Stimulated activated CD4-positive, alpha-beta T cell treated with anti-CD3 and anti-CD28 coated beads, Interleukin-1b, Interleukin-23, amount 100 ng/mL, for 1 hour (primary cell): Measurements from ENCODE around the gene ARHGEF4.

ENCODE experiments used
- DNase-seq, 2 donors: peaks; one replicate each; pipeline ENCODE4 v3.0.0-alpha.2; 2020; ENCODE audit warnings: low read depth in 2 of 2

Gene ARHGEF4

DNA sequence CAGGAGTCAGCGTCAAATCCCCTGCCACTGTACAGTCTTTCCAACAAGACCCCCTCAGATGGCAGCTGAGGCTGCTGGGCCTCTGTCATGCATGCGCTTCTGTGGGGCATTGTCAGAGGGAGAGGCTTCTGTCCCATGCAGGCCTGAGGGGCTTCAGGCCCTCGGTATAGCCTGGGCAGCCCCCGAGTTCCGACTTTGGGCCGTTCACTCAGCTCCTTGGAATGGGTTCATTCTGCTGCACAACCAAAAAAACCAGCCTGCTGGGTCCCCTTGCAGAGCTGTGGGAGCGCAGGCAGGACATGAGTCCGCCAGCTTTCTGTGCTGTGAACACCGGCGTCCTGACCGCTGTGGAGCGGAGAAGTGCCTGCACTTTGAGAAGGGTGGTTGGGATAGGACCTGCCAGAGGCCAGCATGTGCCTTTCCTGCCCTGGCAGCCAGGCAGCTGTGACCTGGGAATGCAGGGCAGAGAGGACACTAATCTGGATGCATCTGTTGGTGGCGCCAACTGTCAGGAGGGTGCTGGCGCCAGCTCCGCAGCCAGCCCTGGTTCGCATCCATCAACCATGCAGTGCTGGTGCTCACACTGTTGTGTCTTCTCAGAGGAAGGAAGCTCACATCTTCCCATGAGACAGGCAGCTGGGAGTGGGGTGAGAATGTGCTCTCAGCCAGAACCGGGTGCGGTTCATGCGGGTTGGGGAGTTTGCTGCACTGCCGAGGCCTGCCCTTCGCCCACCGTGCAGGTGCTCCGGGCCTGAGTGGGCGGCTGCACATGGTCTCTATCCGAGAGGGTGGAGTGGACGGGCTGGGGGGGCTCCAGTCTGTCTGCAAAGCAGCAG lies 14.3 kb downstream of the ARHGEF4 start:
- no peak for DNase-seq

DNA sequence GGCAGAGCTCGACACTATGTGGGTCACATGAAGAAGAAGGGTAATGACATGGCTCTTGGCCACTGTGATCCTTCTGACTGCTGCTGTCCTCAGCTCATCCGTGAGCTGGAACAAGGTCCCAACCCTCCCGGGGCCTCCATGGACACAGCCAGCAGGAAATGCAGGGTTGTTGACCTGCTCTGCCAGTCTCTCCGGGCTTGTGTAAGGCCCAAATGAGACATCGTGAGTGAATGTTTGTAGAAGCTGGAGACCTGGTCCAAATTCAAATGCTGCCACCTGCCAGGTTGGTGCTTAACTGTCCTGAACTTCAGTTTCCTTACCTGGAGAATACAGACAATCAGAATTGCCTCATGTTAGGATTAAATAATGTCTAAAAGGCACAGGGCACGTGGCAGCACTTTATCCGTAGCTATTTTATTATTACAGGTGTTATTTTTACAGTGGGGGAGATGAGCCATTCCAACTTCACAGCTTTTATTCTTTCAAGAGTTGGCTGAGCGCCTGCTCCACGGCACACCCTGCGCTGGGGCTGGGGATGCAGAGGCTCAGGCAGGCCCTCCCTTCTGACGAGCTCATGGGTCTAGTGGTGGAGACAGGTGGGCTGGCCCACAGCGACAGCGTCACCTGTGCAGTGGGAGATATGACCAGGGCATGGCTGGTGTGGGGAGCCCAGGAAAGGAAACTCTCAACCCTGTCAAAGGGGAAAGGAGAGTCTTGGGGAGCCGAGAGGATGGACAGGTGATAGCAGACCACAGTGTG lies 15.1 kb downstream of the ARHGEF4 start:
- DNase-seq: no peak

GRCh38 chr2:130852521-130853115 lies 15.9 kb downstream of the ARHGEF4 start:
- DNase-seq: no peak

GRCh38 chr2:130853391-130853790 lies 16.7 kb downstream of the ARHGEF4 start:
- DNase-seq: no peak

DNA sequence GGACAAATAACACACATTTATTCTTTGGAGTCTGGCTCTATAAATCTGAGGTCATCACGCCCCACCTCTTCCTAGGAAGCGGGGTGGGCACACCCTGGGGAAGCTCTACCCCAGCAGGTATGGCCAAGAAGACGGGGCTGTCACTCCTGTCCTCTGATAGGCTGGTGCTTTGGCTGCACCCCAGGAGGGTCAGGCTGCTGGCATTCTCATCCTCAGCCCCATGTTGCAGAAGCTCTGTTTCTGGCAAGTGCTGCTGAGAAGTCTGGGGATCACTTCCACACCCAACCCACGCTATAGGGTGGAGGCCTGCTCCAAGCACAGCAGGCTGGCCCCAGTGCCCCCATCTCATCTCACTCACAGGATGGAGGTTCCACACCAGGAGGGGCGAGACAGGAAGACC lies 17.6 kb downstream of the ARHGEF4 start:
- no peak for DNase-seq

DNA sequence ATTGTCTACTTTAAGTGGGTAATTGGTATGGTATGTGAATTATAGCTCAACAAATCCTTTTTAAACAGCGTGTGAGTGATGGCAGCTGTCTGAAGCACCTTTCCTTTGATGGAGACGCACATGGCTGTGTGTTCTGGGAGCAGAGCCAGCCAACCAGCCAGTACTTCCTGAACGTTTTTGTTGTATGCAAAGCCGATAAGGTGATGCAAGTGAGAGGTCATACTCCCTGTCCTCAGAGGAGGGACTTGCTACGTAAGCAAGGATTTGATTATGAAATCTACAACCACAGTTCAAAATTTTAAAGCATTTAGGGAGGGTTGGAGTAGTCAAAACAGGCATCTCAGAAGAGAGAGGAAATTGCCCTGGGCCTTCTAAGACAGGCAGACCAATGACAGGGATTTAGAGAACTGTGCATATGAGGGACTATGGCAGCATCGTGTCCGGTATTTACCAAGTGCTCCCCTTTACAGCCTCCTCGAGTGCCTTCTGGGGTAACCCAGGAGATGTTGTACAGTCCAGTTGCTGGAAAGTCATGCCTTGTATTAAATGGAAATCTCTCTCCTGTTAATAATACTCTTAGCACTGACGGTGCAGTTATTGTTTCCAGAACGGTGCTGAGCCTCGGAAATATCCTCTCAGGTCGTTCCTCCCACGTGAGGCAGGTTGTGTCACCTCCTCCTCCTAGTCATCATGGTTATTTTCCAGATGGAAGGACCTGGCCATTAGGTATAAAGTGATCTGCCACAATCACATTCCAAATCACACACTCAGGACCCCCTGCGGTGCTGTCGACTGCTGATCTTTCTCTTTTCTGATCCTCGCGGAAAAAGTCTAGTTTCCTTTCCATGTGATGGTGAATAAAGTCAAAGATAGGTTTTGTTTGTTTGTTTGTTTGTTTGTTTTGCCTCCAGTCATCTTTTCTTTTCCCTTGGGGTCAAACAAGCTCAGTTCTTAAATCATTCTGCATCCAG lies 28.4 kb downstream of the ARHGEF4 start:
- DNase-seq: no peak

DNA sequence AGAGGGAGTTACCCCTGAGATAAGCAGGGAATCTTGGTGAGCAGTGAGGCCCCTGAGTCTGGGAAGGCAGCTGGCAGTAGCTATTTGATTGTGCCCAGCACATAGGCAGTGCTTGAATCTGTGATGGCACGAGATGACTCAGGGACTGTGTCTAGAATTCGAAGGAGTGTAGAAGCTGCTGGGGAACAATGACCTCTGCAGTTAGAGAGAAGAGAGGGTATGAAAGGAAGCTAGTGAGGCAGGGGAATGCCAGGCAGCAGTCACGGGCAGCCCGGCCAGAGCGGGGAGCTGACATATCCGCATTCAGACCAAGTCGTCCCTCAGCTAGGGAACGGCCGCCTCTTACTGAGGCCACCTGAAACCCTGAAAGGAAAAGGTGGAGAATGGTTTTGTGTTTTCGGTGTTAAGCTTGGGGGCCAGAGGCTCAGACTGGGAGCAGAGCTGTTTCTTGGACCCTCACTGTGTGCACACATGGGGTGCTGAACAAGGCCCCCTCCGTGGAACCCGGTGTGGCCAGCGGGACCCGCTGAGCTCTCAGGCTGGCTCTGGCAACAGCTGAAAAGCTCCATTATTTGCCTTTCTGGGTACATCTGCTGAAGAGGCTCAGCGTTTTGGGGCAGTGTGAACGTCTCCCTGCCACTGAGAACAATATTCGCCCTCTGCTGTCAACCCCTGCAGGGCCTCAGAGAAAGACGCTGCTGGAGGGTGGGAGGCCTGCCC lies 32.9 kb downstream of the ARHGEF4 start:
- DNase-seq: no peak

DNA sequence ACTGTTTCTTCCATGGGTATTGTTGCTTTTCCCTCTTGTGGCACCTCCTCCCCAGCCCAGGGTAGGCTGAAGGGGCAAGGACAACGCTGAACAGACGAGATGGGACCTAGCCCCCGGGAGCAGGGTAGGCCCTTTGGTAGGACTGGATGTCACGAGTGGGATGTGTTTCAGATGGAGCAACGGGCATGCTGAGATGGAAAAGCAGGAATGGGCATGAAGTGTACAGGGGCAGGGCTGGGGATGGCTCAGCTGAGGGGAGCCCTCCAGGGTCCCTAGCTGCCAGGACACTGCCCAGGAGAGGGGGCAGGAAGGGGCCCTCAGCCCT lies 33.4 kb downstream of the ARHGEF4 start:
- no peak for DNase-seq

DNA sequence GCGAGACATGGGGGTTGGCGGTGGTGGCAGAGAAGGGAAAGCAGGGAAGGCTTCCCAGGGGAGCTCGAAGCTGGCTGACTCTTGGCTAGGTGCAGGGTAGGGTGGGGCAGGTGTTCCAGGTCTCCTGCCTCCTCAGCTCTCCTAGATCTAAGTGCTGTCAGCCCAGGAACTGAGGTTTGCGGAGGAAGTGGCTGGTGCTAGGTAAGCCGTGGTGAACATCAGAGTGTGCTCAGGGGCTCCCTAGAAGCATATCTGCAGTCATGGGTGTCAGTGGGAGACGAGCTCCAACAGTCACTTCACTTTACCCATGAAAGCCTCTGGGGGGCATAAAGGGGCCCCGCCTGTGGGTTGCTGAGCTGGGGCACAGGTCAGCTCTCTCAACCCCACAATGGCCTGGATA lies 34.1 kb downstream of the ARHGEF4 start:
- no peak for DNase-seq

- no peak for DNase-seq
Measured at GRCh38 chr2:130871843-130872740, 35.4 kb downstream of the ARHGEF4 start.

- no peak for DNase-seq
Measured at GRCh38 chr2:130872741-130873125, 36.0 kb downstream of the ARHGEF4 start.

DNA sequence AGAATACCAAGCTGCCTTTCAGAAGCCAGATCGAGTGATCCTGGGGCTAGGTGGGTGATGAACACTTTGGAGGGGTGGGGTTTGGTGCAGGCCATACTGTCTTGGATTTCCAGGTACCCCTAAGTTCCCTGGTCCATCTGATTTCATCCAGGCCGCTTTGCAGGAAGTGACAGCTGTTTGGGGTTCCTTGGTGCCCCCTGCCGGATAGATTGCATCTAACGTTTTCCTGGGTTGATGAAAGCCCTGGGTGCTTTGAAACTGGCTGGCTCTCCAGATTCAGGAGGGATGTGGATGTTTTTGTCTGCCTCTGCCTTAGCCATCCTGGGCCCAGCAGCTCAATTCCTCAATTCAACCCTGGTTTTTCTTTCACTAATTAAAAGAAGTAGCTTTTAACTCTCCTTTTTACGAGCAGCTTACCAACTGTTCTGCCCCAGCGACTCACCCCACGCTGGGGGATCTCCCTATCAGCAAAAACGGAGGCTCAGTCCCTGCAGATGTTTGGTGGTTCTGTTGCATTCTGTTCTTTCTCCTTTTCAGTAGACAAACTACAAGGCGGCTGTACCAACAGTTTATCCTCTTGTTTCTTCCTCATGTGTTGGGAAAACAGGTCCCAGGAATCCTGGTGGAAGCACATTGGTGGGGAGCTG lies 37.1 kb downstream of the ARHGEF4 start:
- peak; percentile 45 to 49 for DNase-seq

DNA sequence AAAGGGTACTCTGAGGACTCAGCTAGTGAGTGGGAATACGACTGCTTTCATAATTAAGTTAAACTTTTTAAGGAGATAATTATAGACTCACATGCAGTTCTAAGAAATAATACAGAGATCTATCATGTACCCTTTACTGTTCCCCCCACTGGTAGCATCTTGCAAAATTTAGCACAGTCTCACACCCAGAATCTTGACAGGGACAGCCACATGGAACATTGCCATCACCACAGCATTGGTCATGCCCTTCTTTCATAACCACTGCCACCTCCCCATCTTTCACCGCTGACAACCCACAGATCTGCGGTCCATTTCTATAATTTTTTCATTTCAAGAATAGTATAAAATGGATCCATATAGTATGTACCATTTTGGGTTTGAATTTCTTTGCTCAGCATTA lies 37.8 kb downstream of the ARHGEF4 start:
- no peak for DNase-seq

GRCh38 chr2:130875935-130876334 lies 39.2 kb downstream of the ARHGEF4 start:
- DNase-seq: no peak

- no peak for DNase-seq
Measured at GRCh38 chr2:130877258-130877657, 40.5 kb downstream of the ARHGEF4 start.

- no peak for DNase-seq
Measured at GRCh38 chr2:130878316-130878715, 41.6 kb downstream of the ARHGEF4 start.

GRCh38 chr2:130878933-130879332 lies 42.2 kb downstream of the ARHGEF4 start:
- no peak for DNase-seq

DNA sequence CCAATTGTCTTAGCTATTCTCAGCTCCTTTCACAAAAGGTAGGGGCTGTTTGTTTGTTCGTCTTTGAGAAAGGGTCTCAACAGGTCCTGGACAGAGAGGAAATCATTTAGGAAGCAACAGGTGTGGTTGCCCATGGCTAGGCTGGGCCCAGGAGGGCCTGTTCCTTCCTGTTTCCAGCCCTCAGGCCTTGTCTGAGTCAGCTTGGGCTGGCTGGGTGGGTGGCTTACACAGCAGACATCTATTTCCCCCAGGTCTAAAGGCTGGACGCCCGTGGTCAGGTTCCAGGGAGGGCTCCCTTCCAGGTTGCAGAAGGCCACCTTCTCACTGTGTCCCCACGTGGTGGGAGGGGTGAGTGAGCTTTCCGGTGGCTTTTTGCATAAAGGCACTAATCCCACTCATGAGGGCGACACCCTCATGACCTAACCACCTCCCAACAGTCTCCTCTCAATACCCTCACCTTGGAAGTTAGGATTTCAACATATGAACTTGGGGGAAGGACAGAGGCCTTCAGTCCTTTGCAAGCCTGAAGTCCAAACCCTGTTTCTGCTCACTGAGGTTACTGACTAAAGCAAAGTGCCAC lies 45.5 kb downstream of the ARHGEF4 start:
- DNase-seq: no peak

GRCh38 chr2:130882991-130883390 lies 46.3 kb downstream of the ARHGEF4 start:
- DNase-seq: no peak
